ENCODE data around the gene PRPF6. TPM values are rescaled to one million over a fixed set of nuclear protein-coding genes. Genes with fewer than 3 reads are reported as not detected.

Gene PRPF6
- total RNA-seq, 2 experiments from 2014 or later: 45.1 to 73.7 TPM

GRCh38 chr20:64080013-64080812 is 99.3 kb downstream of the PRPF6 start, which contains the start of gene OPRL1:
OPRL1 (plus strand) TSS chr20:64080082; CDS start chr20:64092721, 12,639 bp downstream.
- POLR2A ChIA-PET: interaction anchor here (0.9 to 1.2 kb wide), 2 partner anchors 9 to 19 kb away, joined by 5 read pairs; no protein-coding TSS in a partner anchor

GRCh38 chr20:64080813-64081623 is 100.1 kb downstream of the PRPF6 start:
- DNase-seq (ENCODE audit: low spot score): no peak
- ChIA-PET CTCF (ENCODE audit: unreplicated experiment) (interaction anchor here (0.5 to 0.6 kb wide), 2 partner anchors 39 to 1474 kb away, joined by 4 read pairs; no protein-coding TSS in a partner anchor), POLR2A (no interaction called here)
- Histone ChIP-seq H3K4me1 (ENCODE audit: insufficient read depth, low read length, poor library complexity, severe bottlenecking) (peaks cover 44% of the 10 kb centered on the region), H3K9me3 (ENCODE audit: low read length) (no peaks in the 10 kb centered on the region), H3K27ac (ENCODE audit: low read depth, low read length, poor library complexity, severe bottlenecking) (no peak overlapping the region), H3K79me2 (ENCODE audit: insufficient read depth, low read depth, low read length) (peaks cover 13% of the 10 kb centered on the region; the same call in 1 of the 2 replicates), H3K36me3 (ENCODE audit: insufficient read depth, low read length) (peaks cover 7% of the 10 kb centered on the region; the same call in 1 of the 2 replicates), H3K9me2 (ENCODE audit: insufficient read depth, low read length) (no peaks in the 10 kb centered on the region), H3K4me3 (ENCODE audit: low read depth, low read length, poor library complexity, severe bottlenecking) (peak overlapping the region; percentile 76), H4K20me1 (ENCODE audit: insufficient read depth, low read length) (no peaks in the 10 kb centered on the region), H3K4me2 (ENCODE audit: low read length) (peak overlapping the region; percentile 87), H2AFZ (ENCODE audit: low read length) (no peak overlapping the region)
- intact Hi-C loops (cut with micrococcal nuclease; ENCODE audit: unreplicated experiment): no loop called here
- no TSS peak for BruUV-seq (replicated peaks)
- TF ChIP-seq, protein P1, sequence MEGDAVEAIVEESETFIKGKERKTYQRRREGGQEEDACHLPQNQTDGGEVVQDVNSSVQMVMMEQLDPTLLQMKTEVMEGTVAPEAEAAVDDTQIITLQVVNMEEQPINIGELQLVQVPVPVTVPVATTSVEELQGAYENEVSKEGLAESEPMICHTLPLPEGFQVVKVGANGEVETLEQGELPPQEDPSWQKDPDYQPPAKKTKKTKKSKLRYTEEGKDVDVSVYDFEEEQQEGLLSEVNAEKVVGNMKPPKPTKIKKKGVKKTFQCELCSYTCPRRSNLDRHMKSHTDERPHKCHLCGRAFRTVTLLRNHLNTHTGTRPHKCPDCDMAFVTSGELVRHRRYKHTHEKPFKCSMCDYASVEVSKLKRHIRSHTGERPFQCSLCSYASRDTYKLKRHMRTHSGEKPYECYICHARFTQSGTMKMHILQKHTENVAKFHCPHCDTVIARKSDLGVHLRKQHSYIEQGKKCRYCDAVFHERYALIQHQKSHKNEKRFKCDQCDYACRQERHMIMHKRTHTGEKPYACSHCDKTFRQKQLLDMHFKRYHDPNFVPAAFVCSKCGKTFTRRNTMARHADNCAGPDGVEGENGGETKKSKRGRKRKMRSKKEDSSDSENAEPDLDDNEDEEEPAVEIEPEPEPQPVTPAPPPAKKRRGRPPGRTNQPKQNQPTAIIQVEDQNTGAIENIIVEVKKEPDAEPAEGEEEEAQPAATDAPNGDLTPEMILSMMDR (conservative IDR thresholded peaks at IDR 0.05; ENCODE audit: low read length): no peak
- TF ChIP-seq EZH2phosphoT487 (IDR thresholded peaks at IDR 0.05; ENCODE audit: borderline replicate concordance, low read depth, low read length): no peak

More at GRCh38 chr20:64080013-64080812, 99.3 kb downstream of the PRPF6 start, which contains the start of gene OPRL1:
- no peaks in the 10 kb centered on the region for H3K9me3 ChIP-seq (ENCODE audit: low read length)
- H4K20me1 ChIP-seq (ENCODE audit: insufficient read depth, low read length): no peaks in the 10 kb centered on the region
- CTCF ChIA-PET (ENCODE audit: unreplicated experiment): interaction anchor here (1.2 kb wide), 1 partner anchor 20 kb away, joined by 7 read pairs; no protein-coding TSS in a partner anchor
- H3K36me3 ChIP-seq (ENCODE audit: insufficient read depth, low read length): peaks cover 12% of the 10 kb centered on the region; the same call in 1 of the 2 replicates
- BruUV-seq (replicated peaks): no TSS peak
- peaks cover 44% of the 10 kb centered on the region for H3K4me1 ChIP-seq (ENCODE audit: insufficient read depth, low read length, poor library complexity, severe bottlenecking)
- peak within 1 kb of the TSS; percentile 90 for H3K4me2 ChIP-seq (ENCODE audit: low read length)
- peak within 1 kb of the TSS; percentile 94 for H3K4me3 ChIP-seq (ENCODE audit: low read depth, low read length, poor library complexity, severe bottlenecking)
- peaks cover 13% of the 10 kb centered on the region; the same call in 1 of the 2 replicates for H3K79me2 ChIP-seq (ENCODE audit: insufficient read depth, low read depth, low read length)
- intact Hi-C loops (cut with micrococcal nuclease; ENCODE audit: unreplicated experiment): no loop called here
- H3K27ac ChIP-seq (ENCODE audit: low read depth, low read length, poor library complexity, severe bottlenecking): peak within 1 kb of the TSS; percentile 97
- no peaks in the 10 kb centered on the region for H3K9me2 ChIP-seq (ENCODE audit: insufficient read depth, low read length)
- H2AFZ ChIP-seq (ENCODE audit: low read length): peak within 1 kb of the TSS; percentile 33; the same call in 1 of the 2 replicates
- TF ChIP-seq, protein P1 (conservative IDR thresholded peaks at IDR 0.05; ENCODE audit: low read length): no peak
- TF ChIP-seq EZH2phosphoT487 (IDR thresholded peaks at IDR 0.05; ENCODE audit: borderline replicate concordance, low read depth, low read length): no peak
- DNase-seq (ENCODE audit: low spot score): no peak
